ENCODE measurements around the gene KDM4F.

Gene KDM4F

GRCh38 chr11:95081010-95081409 is 31.8 kb downstream of the KDM4F start:
- H3K4me3 ChIP-seq (ENCODE audit: control insufficient read depth, low read depth, low read length): no peak overlapping the region
- no peak for DNase-seq (ENCODE audit: low read depth)
- TF ChIP-seq CTCF (conservative IDR thresholded peaks at IDR 0.05; ENCODE audit: control insufficient read depth, insufficient read depth, low read depth, low read length): no peak

DNA sequence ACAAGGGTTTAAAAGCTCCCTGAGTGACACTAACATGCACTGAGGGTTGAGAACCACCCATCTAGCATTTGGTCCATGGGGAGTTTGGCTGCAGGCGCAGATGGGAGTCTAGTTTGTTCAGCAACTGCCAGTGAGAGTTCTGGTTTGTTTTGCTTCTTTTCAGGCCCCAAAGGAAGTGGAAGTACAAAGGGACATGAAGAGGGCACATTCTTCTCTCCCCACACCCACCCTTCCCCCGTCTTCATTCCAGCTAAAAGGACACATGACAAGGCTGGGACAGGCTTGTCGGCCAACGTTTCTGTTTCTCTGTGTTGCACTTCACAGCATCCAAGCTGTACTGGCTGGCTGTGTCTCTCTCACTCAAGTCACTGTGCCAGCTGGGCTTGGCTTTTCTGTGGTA is 32.2 kb downstream of the KDM4F start:
- H3K4me3 ChIP-seq (ENCODE audit: control insufficient read depth, low read depth, low read length): no peak overlapping the region
- DNase-seq (ENCODE audit: low read depth): no peak
- no peak for TF ChIP-seq CTCF (conservative IDR thresholded peaks at IDR 0.05; ENCODE audit: control insufficient read depth, insufficient read depth, low read depth, low read length)

DNA sequence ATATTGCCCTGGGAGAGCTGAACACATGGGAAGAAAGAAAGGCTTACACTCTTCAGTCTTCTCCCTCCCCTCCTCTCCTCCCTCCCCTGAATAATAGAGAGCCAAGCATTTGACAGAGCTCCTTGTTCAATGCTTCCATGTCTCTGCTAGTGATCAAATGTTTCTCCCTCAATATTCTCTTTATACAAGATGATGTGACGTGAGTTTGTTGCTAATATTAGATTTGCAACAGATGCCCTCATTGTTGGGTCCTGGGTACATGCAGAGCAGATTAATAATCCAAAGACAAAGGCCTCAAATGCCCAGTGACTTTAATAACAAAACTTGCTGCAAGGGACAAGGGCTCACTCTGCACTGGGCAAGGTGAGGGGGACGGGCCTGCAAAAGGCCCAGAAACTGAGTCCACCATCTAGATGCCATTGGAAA is 33.4 kb downstream of the KDM4F start:
- no peak overlapping the region for H3K4me3 ChIP-seq (ENCODE audit: control insufficient read depth, low read depth, low read length)
- no peak for DNase-seq (ENCODE audit: low read depth)
- TF ChIP-seq CTCF (conservative IDR thresholded peaks at IDR 0.05; ENCODE audit: control insufficient read depth, insufficient read depth, low read depth, low read length): no peak

DNA sequence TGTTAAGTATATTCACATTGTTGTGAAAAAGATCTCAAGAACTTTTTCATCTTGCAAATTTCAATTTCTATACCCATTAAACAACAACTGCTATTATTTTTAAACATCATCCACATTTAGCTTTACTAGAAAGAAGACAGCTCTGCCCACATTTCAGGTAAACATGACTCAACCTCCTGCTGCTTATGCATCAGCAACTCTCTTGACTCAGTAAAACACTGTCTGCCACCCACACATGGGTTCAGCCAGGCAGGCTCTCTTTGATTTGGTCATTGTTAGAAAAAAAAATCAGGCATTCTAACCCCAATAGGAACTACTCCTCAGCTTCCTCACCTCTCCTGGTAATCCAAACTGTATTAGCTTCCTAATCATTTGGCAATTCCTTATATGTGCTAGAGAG is 35.3 kb downstream of the KDM4F start:
- H3K4me3 ChIP-seq (ENCODE audit: control insufficient read depth, low read depth, low read length): no peak overlapping the region
- DNase-seq (ENCODE audit: low read depth): peak; percentile 76
- no peak for TF ChIP-seq CTCF (conservative IDR thresholded peaks at IDR 0.05; ENCODE audit: control insufficient read depth, insufficient read depth, low read depth, low read length)

- no peak overlapping the region for H3K4me3 ChIP-seq (ENCODE audit: control insufficient read depth, low read depth, low read length)
- DNase-seq (ENCODE audit: low read depth): no peak
- no peak for TF ChIP-seq CTCF (conservative IDR thresholded peaks at IDR 0.05; ENCODE audit: control insufficient read depth, insufficient read depth, low read depth, low read length)
Observed at GRCh38 chr11:95085117-95085816, 36.0 kb downstream of the KDM4F start.

DNA sequence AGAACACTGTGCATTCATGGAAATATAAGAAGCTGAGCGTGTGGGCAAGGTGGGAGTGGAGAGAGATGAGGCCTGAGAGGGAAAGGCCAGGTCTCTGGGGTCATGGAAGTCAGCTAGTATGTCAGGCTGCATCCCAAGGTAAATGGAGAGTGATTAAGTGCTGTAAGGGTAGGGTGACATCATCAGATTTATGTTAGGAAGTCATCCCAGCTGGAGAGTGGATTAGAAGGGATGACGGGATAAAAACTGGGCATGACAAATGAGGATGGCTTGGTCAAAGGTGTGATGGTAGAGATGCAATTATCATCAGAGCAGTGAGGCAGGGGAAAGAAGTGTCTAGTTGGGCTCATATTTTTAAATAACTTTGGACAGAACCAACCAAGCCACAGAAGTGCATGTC is 36.9 kb downstream of the KDM4F start:
- no peak overlapping the region for H3K4me3 ChIP-seq (ENCODE audit: control insufficient read depth, low read depth, low read length)
- DNase-seq (ENCODE audit: low read depth): no peak
- no peak for TF ChIP-seq CTCF (conservative IDR thresholded peaks at IDR 0.05; ENCODE audit: control insufficient read depth, insufficient read depth, low read depth, low read length)

Data from fibroblast of mammary gland (primary cell).